Posterior cingulate gyrus (tissue), 11 donors: Measurements from ENCODE around the gene MYO1F.
"Not testable (repeated sequence)": the region's sequence is repeated elsewhere in the genome, so short reads cannot be mapped to it uniquely, and the experiment has no call there.

Experiments used
- DNase-seq, 10 donors: peaks; one replicate each; pipeline versions ENCODE4 v3.0.0 to v3.0.0-alpha.2; 2020 to 2021; ENCODE audit warnings: mixed read lengths in 3 of 10
- intact Hi-C: fragments of 100-400 bp; cut with DNase I; formaldehyde crosslinking; loops from one replicate; pipeline ENCODE4 v1.15.1; 2023

The MYO1F gene

DNA sequence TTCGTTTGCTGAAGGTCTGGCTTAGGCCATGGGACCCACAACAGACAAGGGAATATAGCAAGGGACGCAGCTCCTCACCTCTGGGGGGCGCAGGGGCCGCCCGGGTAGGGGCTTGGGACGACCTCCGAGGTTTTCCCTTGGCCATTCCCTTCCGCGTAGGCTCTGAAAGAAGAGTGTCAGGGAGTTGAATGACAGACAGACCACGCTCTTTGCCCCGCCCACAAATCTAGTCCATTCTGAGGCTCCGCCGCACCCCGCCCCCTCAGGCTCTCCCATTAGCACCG lies 51.9 kb downstream of the MYO1F start:
- intact Hi-C loops, result loop anchor here (1.0 kb wide), 1 partner anchor 11 kb away; the partner anchor contains the start of gene ZNF414
- DNase-seq, result no peak

DNA sequence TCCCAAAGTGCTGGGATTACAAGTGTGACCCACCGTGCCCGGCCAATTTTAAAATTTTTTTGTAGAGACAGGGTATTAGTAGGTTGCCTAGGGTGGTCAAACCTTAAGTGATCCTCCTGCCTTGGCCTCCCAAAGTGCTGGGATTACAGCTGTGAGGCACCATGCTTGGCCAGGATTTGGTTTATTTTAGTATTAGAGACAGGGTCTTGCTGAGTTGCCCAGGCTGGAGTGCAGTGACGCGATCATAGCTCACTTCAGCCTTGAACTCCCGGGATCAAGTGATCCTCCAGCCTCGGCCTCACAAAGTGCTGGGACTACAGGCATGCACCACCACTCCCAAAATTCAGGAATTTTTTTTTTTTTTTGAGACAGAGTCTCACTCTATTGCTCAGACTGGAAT lies 57.9 kb downstream of the MYO1F start:
- intact Hi-C loops, result no loop called here
- DNase-seq, result no peak

DNA sequence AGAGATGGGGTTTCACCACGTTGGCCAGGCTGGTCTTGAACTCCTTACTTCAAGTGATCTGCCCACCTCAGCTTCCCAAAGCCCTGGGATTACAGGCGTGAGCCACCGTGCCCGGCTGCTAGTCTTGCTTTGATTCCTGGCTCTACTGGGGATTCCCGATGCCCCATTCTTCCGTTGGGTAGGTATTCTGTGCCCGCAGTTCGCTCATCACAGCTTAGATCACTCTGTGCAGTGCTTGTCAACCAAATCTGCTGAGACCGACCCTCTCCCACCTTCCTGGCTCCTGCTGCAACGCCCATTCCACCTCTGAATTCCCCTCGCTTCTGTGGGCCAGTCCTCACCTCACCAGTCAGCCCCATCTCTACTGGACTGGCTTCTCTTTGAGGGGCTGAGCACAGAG lies 58.7 kb downstream of the MYO1F start:
- intact Hi-C loops, result no loop called here
- no peak for DNase-seq

DNA sequence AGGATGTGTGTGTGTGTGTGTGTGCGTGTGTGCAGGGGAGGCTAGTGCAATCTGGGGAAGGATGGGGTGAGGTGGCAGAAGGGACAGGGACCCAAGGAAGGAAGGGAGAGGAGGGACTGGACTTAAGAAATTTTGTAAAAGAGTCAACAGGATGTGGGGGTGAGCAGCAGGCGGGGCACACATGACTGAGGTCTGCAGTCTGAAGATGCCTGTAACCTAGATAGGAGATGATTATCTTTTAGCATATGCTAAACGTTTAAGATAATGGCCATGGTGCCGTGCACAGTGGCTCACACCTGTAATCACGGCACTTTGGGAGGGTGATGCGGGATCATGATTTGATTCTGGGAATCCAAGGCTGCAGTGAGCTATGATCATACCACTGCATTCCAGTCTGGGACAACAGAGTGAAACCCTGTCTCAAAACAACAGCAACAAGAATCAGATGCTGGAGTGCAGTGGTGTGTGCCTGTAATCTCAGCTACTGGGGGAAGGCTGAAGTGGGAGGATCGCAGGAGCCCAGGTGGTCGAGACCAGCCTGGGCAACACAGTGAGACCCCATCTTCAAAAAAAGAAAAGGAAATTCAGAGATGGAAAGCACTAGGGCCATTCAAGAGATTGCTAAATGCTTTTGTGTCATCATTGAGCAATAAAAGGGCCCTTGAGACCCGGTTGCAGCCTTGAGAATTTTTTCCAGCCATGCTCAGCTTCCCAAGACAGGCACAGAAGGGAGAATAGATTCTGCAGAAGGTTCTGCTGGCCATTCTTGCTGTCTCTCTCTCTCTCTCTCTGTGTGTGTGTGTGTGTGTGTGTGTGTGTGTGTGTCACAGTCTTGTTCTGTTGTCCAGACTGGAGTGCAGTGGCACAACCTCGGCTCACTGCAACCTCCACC lies 59.4 kb downstream of the MYO1F start:
- no peak for DNase-seq
- intact Hi-C loops, result no loop called here

DNA sequence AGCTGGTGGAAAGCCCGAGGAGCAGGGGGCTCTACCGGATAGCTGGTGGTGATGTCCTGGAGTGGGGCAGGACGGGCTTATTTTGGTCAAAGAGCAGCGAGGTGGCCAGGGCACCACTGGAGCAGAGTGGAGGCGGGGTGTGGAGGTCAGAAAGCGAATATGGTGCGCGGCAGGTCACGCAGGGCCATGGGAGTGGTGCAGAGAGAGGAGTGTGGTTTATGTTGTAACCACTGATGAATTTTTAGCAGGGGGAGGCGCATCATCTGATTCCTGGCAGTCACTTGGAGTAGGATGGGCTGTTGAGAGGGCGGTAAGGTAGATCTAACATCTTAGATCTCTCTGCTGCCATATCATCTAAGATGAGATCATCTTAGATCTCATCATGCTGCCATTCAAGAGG lies 61.9 kb downstream of the MYO1F start:
- no peak for DNase-seq
- intact Hi-C loops, result no loop called here

DNA sequence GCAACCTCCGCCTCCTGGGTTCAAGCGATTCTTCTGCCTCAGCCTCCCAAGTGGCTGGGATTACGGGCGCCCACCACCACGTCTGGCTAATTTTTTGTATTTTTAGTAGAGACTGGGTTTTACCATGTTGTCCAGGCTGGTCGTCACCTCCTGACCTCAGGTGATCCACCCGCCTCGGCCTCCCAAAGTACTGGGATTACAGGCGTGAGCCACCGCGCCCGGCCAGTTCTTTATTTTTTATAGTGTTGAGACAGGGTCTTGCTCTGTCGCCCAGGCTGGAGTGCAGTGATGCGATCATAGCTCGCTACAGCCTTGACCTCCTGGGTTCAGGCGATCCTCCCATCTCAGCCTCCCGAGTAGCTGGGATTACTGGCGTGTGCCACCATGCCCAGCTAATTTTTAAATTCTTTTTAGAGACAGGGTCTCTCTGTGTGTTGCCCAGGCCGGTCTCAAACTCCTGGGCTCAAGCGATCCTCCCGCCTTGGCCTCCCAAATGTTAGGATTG lies 62.7 kb downstream of the MYO1F start:
- not testable (repeated sequence) for DNase-seq
- intact Hi-C loops, result loop anchor here (1.0 kb wide), 1 partner anchor 11 kb away; no protein-coding TSS in a partner anchor

DNA sequence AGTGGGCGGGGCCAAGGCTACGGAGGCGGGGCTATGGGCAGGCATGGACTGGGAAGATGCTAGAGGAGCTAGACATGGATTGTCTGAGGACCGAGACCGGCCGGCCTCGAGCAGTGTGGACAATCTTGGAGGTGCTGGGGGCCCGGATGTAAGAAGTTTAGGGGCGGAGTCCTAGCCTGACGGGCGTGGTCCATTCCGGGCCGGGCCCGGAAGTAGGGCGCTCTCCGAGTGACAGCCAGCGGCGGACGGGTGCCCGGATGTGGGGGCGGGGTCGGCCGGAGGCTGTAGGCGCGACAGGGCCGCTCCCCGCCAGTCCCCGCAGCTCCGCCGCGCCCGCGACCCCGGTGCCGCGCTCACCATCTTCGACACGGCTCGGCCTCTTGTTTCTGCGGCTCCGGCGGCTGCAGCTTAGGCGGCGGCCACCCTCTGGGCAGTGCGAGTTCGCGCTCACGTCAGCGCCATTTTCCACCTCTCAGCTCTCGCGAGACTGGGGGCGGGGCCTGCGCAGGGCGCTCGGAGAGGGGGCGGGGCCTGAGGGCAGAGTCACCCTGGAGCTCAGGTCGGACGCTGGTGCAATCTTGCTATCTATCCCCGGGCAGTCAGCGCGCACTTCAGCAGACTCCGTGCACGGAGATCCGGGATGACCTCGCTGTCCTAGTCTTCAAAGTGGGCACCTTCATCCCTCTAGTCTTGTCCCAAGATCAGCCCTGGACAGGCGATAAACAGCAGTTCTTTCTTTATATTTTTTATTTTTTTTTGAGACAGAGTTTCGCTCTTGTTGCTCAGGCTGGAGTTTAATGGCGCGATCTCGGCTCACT lies 63.3 kb downstream of the MYO1F start, which contains the start of gene ZNF414:
ZNF414 (minus strand) TSS at position 481 of the 818 bp plus-strand sequence; CDS start at position 360, 121 bp downstream.
- peak; percentile 86 to 99 (median 94) for DNase-seq
- intact Hi-C loops, result loop anchor here (1.0 kb wide), 1 partner anchor 11 kb away; no protein-coding TSS in a partner anchor

DNA sequence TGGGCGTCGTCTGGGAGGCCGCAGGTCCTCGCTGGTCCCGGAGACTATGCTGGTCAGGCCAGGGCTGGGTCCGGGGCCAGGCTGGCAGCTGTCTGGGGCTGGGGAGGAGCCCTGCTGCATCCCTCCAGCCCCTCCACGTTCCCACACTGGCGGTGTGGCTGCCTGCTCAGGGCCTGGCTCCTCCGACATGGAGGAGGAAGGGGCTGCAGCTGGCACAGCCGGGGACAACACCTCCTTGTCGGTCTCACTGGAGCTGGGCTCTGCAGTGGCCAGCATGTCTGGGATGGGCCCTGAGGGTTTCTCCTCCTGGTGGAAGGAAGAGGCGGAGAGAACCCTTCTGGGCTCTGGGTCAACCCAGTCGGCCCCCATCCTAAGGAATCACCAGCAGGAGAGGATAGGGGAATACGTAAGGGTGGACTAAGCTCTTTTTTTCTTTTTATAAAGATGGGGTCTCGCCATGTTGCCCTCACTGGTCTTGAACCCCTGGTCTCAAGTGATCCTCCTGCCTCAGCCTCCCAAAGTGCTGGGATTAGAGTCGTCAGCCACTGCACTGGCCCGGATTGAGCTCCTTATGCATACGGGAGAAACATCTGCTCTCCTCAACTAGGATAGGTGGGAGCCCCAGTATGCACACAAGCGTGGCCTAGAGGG lies 64.1 kb downstream of the MYO1F start:
- intact Hi-C loops, result no loop called here
- DNase-seq, result no peak

DNA sequence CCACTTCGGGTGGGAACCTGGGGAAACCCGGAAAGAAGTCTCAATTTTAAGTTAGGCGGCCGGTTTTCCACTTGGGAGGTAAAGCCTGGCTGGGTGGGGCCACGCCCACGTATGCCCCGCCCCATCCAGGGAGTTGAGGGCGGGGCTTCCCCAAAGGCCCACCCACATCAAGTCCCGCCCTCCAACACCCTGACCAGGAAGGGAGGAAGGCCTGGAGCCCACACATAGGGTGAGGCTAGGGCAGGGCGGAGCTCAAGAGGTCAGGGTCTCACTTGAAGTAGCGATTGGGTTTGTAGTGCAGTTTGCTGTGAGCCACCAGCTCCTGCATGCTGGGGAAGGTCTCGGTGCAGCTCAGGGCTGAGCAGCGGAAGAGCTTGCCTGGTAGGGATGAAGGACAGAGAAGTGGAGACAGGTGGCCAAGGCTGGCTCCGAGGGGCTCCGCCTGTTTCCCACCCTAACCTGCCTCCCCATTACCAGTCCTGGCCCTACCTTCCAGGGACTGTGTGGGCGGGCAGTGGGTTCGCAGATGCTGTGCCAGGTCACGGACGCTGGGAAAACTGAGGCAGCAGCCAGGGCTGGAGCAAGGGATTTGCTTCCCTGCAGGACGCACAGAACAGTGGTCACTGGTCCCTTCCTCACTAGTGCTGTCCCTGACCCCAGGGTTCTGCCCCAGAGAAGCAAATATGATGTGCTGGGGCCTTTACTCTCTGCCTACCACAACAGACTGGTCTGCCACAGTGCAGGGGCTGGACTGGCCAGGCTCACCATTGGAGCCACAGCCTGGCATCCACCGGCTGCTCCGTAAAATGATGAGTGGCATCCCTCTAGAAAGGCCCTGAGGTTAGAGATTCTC lies 64.9 kb downstream of the MYO1F start:
- no peak for DNase-seq
- intact Hi-C loops, result no loop called here

DNA sequence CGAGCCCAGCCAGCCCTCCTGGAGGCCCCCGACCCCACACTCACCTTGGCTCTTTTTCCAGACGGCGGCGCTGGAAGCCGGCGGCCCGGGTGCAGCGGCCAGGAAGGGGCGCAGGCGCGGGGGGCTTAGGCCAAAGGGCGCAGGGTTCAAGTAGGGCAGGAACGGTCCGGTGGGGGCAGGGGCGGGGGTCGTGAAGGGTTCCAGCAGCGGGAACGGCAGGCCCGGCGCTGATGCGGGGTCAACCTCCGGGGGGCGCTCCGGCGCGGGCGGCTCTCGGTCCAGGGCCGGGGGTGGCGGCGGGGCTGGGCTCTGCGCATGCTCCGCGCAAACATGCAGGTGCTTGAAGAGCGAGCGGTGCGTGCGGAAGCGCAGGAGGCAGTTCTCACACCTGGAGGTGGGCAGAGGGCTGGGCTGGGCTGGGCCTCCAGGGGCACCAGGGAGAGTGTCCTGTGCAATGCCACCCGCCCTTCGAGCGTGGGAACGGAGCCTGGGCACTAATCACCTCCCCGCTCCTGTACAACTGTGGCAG lies 65.6 kb downstream of the MYO1F start:
- no peak for DNase-seq
- intact Hi-C loops, result no loop called here

DNA sequence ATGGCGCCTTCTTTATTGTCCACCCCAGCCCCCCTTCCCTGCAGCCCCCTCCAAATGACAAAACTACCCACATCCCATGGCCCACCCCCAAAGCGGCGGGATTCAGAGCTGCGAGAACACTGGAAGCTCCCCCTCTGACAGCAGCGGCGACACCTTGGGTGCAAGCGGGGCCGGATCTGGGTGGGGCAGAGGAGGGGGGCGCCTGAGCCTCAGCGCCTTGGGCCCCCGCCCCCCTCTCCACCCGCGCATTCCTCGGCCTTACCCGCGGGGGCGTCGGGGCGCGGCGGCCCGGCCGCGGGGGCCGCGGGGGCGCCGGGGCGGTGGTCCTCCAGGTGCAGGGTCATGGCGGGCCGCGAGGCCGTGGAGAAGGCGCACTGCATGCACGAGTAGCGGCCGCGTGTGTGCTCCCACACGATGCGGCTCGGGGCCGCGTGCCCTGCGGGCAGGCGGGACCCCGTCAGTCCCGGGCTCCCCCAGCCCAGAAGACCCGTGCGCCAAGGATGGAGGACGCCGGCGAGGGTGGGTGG lies 66.6 kb downstream of the MYO1F start:
- no peak for DNase-seq
- intact Hi-C loops, result no loop called here

DNA sequence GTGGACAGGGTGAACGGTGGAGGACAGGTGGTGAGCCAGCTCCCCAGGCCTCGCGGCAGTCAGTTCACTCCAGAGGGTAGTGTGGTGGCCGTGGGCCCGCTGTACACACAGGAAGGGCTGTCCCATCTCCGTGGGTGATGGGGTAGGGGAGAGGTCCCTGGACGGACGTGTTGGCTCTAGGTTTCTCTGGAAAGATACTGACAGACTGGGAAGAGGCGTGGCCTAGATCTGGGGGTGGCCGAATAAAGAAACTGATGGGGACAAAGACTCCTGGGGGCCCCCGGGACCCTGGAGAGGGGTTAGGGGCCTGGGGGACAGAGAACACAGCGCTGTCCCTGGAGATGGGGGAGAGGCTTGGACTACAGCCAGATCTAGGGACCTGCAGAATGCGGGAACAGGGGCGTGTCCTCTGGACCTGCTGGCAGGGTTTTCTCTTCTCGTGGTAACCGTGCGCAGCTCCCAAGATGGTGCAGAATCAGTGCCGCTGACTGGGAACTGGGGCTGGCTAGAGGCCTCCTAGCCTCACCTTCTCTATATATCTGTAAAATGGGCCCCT lies 70.8 kb downstream of the MYO1F start:
- no peak for DNase-seq

DNA sequence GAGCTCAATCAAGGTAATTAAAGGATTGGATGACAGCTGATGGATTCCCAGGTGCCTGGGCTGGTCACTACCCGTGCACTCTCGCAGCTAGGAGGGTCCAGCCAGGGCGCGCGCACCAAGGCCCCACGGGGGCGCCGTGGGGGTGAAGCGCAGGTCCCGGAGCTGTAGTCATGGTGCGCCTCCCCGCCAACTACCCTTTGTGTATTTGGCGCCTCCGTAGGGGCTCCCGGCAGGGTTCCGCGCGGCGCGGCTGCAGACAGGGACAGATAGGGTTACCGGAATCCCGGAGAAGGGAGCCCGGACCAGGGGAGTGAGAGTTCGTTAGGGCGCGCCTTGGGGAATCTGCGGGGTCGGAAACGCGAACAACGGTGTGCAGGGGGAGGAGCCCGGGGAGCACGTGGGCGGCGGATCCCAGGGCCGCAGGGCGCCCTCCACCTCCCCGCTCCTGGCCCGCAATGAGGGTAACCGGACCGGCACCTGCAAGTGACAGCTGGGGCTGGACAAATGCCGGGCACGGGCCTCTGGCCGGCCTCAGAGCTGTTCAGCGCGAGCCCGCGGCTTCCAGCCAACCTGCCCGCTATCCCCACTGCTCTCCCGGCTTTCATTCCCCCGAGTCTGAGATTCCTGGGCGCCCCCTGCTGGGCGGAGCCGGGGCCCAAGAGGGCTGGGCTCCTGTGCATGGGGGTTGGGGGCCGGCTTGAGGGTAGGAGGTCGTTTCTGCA lies 71.4 kb downstream of the MYO1F start:
- DNase-seq, result peak; percentile 67 to 97 (median 84)
- intact Hi-C loops, result loop anchor here (1.0 to 5.0 kb wide), 2 partner anchors 94 to 152 kb away; partner anchors contain the start of gene MARCHF2

More for the DNA sequence above, 70.8 kb downstream of the MYO1F start:
- intact Hi-C loops, result loop anchor here (1.0 to 5.0 kb wide), 2 partner anchors 94 to 152 kb away; partner anchors contain the start of gene MARCHF2

DNA sequence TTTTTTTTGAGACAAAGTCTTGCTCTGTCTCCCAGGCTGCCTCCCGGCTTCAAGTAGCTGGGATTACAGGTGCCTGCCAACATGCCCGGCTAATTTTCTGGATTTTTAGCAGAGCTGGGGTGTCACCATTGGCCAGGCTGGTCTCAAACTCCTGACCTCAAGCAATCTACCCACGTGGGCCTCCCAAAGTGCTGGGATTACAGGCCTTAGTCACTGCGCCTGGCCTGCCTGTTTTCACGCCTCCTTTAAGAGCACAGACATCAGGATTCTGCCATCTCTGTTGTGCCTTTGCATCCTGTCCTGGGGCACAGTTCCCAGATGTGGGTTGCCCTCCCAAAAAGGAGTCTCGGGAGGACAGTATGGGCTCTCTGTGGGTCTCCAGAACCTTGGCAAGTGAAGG lies 72.3 kb downstream of the MYO1F start:
- DNase-seq, result no peak
- intact Hi-C loops, result loop anchor here (5.0 kb wide), 1 partner anchor 93 kb away; the partner anchor contains the start of gene MARCHF2

DNA sequence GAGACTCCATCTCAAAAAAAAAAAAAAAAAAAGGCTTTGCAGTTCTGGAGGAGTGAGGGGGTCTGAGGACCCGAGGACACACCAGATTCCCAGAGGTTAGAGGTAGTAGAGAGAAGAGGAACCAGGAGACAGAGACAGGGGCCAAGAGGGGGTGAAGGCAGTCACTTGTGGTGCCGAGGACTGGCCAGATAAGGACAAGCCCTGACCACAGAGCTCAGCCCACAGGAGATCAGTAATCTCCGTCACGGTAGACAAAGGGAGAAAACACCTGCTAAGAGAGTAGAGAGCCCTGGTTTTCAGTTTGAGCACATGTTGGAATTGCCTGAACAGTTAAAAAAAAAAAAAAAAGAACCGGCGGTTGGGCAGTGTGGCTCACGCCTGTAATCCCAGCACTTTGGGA lies 73.1 kb downstream of the MYO1F start:
- no peak for DNase-seq
- intact Hi-C loops, result no loop called here

DNA sequence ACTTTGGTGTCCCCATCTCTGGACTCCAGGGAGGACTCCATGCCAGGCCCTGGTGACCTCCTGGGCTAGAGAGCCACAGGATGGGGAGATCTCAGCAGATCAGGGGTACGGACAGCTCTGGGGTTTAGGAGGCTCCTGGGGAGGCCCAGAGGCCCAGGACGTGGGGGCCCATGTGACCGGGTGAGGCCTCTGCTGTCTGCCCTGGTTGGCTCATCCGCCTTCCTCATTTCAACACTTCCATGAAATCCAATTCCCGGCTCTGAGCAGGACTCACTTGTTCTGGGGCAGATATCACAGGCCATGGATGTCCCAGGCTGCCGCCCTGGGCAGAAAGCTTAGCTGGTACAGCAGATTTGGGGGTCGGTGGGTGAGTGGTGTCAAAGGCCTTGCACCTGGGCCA lies 73.7 kb downstream of the MYO1F start:
- no peak for DNase-seq
- intact Hi-C loops, result no loop called here

DNA sequence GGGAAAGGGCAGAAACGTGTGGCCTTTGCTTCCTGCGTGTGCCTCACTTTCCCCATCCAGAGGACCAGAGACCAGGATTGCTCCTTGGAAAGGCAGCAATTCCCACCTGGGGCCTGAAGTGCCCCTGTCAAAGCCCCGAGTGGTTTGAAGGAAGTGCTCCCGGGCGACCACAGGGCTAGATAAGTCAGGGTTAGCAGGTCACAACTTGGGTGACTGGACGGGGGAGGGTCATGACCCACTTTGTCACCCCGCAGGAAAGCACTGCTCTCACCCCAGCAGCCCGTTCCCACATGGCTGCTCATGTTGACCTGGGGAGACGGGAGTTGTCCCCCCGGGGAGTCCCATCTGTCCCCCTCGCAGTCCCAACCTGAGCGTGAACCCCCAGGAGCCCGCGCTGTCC lies 75.3 kb downstream of the MYO1F start:
- intact Hi-C loops, result no loop called here
- no peak for DNase-seq

DNA sequence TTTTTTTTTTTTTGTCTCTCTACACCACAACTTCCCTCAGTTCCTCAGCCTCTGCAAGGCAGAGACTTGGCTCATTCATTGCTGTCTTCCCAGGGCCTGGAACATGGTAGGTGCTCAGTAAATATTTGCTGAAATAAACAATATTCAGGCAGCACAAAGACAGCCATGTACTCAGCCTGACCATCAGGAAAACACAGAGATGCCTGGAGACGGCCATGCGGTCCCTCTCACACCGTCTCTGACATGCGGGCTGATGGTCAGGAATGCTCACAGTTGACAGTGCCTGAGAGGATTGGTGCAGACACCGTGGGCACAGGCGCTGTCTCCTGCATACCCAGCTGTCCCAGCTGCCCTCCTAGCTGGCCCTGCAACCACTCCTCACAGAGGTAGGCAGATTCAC lies 75.7 kb downstream of the MYO1F start:
- intact Hi-C loops, result no loop called here

More for the DNA sequence above, 75.7 kb downstream of the MYO1F start:
- no peak for DNase-seq
